Measurements from ENCODE around the gene INPP4B.

The INPP4B gene

DNA sequence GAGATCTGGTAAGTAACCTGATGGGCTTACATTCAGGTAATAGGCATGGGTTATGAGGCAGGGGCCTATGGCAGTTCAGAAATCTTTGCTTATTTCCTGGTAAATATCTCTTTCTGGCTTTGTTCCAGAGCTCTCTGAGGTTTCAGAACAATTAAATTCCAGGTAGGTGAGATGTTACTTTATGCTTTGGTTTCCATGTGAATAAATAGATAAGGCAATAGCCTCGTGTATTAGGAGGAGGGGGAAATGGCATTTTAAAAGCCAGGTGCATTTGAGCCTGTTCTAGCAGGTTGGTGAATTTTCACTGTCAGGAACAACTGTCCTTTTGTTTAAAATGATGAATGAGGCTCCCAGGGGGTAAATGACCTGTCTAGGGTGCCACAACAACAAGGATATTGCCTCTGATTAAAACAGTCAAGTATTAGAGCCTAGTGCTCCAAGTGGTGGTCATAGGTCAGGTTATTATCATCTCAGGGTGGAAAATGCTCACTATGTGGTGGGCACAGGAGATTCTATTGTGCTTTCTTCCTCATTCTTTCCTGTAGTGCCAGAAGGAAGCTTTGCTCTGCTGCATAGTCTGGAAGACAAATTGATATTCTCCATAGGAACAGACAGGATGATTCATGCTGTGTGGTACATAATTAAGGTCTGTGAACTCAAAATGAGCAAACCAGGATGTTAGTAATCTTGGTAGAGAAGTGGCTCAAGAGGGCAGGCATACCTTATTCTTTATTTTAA is 296.2 kb downstream of the INPP4B start:
- no peak for DNase-seq (ENCODE audit: extremely low read depth, insufficient read length)
- H3K36me3 ChIP-seq (ENCODE audit: control insufficient read depth, insufficient read depth, low read length), result no peaks in the 10 kb centered on the region
- TF ChIP-seq, protein P1, sequence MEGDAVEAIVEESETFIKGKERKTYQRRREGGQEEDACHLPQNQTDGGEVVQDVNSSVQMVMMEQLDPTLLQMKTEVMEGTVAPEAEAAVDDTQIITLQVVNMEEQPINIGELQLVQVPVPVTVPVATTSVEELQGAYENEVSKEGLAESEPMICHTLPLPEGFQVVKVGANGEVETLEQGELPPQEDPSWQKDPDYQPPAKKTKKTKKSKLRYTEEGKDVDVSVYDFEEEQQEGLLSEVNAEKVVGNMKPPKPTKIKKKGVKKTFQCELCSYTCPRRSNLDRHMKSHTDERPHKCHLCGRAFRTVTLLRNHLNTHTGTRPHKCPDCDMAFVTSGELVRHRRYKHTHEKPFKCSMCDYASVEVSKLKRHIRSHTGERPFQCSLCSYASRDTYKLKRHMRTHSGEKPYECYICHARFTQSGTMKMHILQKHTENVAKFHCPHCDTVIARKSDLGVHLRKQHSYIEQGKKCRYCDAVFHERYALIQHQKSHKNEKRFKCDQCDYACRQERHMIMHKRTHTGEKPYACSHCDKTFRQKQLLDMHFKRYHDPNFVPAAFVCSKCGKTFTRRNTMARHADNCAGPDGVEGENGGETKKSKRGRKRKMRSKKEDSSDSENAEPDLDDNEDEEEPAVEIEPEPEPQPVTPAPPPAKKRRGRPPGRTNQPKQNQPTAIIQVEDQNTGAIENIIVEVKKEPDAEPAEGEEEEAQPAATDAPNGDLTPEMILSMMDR (IDR thresholded peaks at IDR 0.05; ENCODE audit: insufficient read depth, low read length, poor library complexity, severe bottlenecking), result no peak
- no peak overlapping the region for H3K4me3 ChIP-seq (replicated peaks; ENCODE audit: low read depth, low read length)
- no peaks in the 10 kb centered on the region for H3K27me3 ChIP-seq (replicated peaks; ENCODE audit: control insufficient read depth, insufficient read depth, low read length)

DNA sequence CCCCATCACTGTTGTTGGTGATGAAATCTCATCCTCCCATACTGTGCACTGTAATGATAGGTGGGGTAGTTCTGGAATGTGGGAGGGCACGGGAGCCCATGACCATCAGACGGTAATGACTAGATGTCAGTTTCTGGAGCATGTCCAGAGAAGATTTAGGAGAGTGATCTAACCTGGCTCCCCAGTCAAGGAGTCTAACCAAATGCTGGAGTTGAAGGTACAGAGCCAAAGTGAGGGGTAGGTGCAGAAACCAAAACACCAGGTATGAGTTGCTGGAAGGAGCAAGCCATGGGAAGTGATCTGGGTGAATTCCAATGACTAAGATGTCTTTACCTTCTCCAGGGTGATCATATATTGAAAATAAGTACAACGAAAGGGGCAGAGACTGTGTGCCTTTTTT is 296.9 kb downstream of the INPP4B start:
- Histone ChIP-seq H3K36me3 (ENCODE audit: control insufficient read depth, insufficient read depth, low read length) (no peaks in the 10 kb centered on the region), H3K27me3 (replicated peaks; ENCODE audit: control insufficient read depth, insufficient read depth, low read length) (no peaks in the 10 kb centered on the region), H3K4me3 (replicated peaks; ENCODE audit: low read depth, low read length) (no peak overlapping the region)
- DNase-seq (ENCODE audit: extremely low read depth, insufficient read length), result no peak
- TF ChIP-seq, protein P1 (IDR thresholded peaks at IDR 0.05; ENCODE audit: insufficient read depth, low read length, poor library complexity, severe bottlenecking), result no peak

DNA sequence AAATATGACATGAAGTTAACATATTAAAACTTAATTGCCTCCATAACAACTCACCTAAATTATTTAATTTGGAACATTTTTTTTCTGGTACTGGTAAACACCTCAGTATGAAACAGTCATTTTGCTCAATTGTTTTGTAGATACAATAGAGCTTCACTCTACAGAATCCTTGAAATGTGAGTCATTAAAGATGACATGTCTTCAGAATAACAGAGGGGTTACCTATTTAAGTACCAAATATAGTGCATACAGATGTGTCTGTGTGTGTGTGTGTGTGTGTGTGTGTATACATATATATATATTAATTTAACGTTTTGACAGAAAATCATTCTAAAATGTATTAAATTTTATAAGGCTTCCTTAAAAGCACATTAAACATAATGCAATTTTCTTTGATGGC is 297.6 kb downstream of the INPP4B start:
- Histone ChIP-seq H3K27me3 (replicated peaks; ENCODE audit: control insufficient read depth, insufficient read depth, low read length) (no peaks in the 10 kb centered on the region), H3K4me3 (replicated peaks; ENCODE audit: low read depth, low read length) (no peak overlapping the region), H3K36me3 (ENCODE audit: control insufficient read depth, insufficient read depth, low read length) (no peaks in the 10 kb centered on the region)
- no peak for DNase-seq (ENCODE audit: extremely low read depth, insufficient read length)
- TF ChIP-seq, protein P1 (IDR thresholded peaks at IDR 0.05; ENCODE audit: insufficient read depth, low read length, poor library complexity, severe bottlenecking), result no peak

DNA sequence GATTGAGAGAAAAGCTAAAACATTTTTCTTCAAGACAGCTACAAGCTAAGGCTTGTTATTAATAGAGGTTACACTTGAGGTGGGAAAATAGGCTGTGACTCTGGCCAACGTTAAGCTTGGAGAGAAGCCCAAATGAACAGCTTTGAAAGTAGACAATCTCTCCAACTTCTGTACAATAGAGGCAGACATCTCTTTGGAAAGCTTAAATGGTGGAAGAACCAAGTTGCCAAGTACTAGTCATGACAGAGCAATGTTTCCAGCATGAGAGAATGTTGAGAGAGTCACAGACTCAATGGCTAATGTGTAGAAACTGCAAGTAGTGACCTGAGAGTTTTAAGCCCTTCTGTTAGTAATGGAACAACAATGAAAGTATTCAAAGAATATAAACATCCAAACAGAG is 298.1 kb downstream of the INPP4B start:
- Histone ChIP-seq H3K4me3 (replicated peaks; ENCODE audit: low read depth, low read length) (no peak overlapping the region), H3K36me3 (ENCODE audit: control insufficient read depth, insufficient read depth, low read length) (no peaks in the 10 kb centered on the region), H3K27me3 (replicated peaks; ENCODE audit: control insufficient read depth, insufficient read depth, low read length) (no peaks in the 10 kb centered on the region)
- DNase-seq (ENCODE audit: extremely low read depth, insufficient read length), result no peak
- TF ChIP-seq, protein P1 (IDR thresholded peaks at IDR 0.05; ENCODE audit: insufficient read depth, low read length, poor library complexity, severe bottlenecking), result no peak

DNA sequence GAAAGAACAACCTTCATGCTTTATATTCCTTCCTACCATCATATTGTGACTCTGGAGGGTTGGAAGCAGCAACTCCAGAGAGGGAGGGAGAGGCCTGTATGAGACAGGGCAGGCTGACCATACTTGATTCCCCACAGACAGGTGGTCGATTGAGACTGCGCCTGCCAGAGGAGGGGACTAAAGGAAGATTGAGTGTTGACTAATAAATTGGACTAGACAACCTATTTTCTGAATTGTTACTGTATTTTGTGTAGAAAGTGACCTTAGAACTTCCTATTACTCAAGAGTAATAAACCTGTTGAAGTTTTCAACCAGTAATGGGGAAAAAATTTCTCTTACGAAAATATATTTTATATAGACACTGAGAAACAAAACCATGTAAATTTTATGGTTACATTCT is 301.5 kb downstream of the INPP4B start:
- no peaks in the 10 kb centered on the region for H3K36me3 ChIP-seq (ENCODE audit: control insufficient read depth, insufficient read depth, low read length)
- TF ChIP-seq, protein P1 (IDR thresholded peaks at IDR 0.05; ENCODE audit: insufficient read depth, low read length, poor library complexity, severe bottlenecking), result no peak
- H3K27me3 ChIP-seq (replicated peaks; ENCODE audit: control insufficient read depth, insufficient read depth, low read length), result no peaks in the 10 kb centered on the region
- no peak for DNase-seq (ENCODE audit: extremely low read depth, insufficient read length)
- no peak overlapping the region for H3K4me3 ChIP-seq (replicated peaks; ENCODE audit: low read depth, low read length)

DNA sequence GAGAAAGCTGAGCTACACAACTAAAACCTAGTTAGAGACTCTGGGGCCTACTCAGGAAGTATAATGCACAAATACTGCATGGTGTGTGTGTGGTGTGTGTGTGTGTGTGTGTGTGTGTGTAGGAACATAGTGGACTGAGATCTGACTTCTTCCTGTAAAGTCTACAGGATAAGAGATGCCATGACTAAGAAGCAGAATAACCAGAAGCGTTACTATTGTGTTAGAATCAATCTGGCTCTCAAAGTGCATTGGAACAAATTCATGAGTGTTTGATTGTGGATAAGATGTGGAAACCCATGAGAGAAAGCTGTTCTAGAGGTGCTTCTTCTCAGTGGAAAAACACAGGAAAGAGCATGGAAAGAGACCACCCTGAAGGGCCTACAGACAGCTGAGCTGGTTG is 302.1 kb downstream of the INPP4B start:
- Histone ChIP-seq H3K27me3 (replicated peaks; ENCODE audit: control insufficient read depth, insufficient read depth, low read length) (no peaks in the 10 kb centered on the region), H3K4me3 (replicated peaks; ENCODE audit: low read depth, low read length) (no peak overlapping the region), H3K36me3 (ENCODE audit: control insufficient read depth, insufficient read depth, low read length) (no peaks in the 10 kb centered on the region)
- TF ChIP-seq, protein P1 (IDR thresholded peaks at IDR 0.05; ENCODE audit: insufficient read depth, low read length, poor library complexity, severe bottlenecking), result no peak
- no peak for DNase-seq (ENCODE audit: extremely low read depth, insufficient read length)
